Measurements from ENCODE around the gene OCA2.

- TF ChIP-seq, protein P1, sequence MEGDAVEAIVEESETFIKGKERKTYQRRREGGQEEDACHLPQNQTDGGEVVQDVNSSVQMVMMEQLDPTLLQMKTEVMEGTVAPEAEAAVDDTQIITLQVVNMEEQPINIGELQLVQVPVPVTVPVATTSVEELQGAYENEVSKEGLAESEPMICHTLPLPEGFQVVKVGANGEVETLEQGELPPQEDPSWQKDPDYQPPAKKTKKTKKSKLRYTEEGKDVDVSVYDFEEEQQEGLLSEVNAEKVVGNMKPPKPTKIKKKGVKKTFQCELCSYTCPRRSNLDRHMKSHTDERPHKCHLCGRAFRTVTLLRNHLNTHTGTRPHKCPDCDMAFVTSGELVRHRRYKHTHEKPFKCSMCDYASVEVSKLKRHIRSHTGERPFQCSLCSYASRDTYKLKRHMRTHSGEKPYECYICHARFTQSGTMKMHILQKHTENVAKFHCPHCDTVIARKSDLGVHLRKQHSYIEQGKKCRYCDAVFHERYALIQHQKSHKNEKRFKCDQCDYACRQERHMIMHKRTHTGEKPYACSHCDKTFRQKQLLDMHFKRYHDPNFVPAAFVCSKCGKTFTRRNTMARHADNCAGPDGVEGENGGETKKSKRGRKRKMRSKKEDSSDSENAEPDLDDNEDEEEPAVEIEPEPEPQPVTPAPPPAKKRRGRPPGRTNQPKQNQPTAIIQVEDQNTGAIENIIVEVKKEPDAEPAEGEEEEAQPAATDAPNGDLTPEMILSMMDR (IDR thresholded peaks at IDR 0.05; ENCODE audit: low read length) = no peak
- TF ChIP-seq EZH2phosphoT487 (IDR thresholded peaks at IDR 0.05; ENCODE audit: low read length) (no peak), EZH2 (optimal IDR thresholded peaks at IDR 0.05; ENCODE audit: low read depth, low read length) (no peak)
Measured at GRCh38 chr15:27820232-27820631, 278.9 kb downstream of the OCA2 start.
